ENCODE results near the gene SMNDC1.

GRCh38 chr10:110286841-110287240 lies 17.9 kb downstream of the SMNDC1 start:
- TF ChIP-seq CTCF (conservative IDR thresholded peaks at IDR 0.05) (no peak), EZH2 (IDR thresholded peaks at IDR 0.05; ENCODE audit: low read depth) (no peak)

Data from PC-9 (cell line).